H1 (cell line): ENCODE data around the gene S1PR3. TPM values are rescaled to one million over a fixed set of nuclear protein-coding genes. Genes with fewer than 3 reads are reported as not detected.

ENCODE experiments used
- CBX5 ChIP-seq: fragments of 300-800, 300-1000 bp; sonication (generic); IDR thresholded peaks from 2 replicates; pipeline ENCODE4 v1.7.1; 2016; ENCODE audit warnings: antibody characterized with exemption, low read length, low read depth
- CHD7 ChIP-seq: fragments of 300-600 bp; sonication (generic); IDR thresholded peaks from 2 replicates; pipeline ENCODE4 v1.7.1; 2012; ENCODE audit warnings: low read length, moderate library complexity, mild to moderate bottlenecking, inconsistent platforms; ENCODE audit not compliant: insufficient replicate concordance
- RXRA ChIP-seq: IDR thresholded peaks from 2 replicates; pipeline ENCODE4 v1.6.1; 2011; ENCODE audit warnings: low read depth, mild to moderate bottlenecking, low read length, moderate library complexity; ENCODE audit not compliant: insufficient read depth
- SAP30 ChIP-seq: fragments of 300-600 bp; sonication (generic); IDR thresholded peaks from 2 replicates; pipeline ENCODE4 v1.7.1; 2012; ENCODE audit warnings: low read length, moderate library complexity, mild to moderate bottlenecking, inconsistent platforms; ENCODE audit not compliant: insufficient read depth, insufficient replicate concordance
- polyA plus RNA-seq, 7 experiments: library from polyadenylated mRNA; depleted of rRNA in 3 of 7; stranded (reverse) in 5 of 7; unstranded in 2 of 7; fragments of >200 nt in 5 of 7; fragments of 200-250 nt in 2 of 7; gene quantifications; 1 replicate in 5 of 7; 2 replicates in 1 of 7; 4 replicates in 1 of 7; pipeline versions ENCODE4 v1.2.1 to v1.2.3, GENCODE V29; 2011 to 2013; ENCODE audit warnings: missing spikeins in 2 of 7, mixed read lengths in 2 of 7
- total RNA-seq: library from RNA; stranded (reverse); fragmentation: NEBNext Ultra II Directional; extraction: Animal tissue kit (Norgen Biotek cat#: 25700); gene quantifications from 2 replicates; pipeline ENCODE4 v1.2.1, GENCODE V29; 2021

The S1PR3 gene
- total and polyA plus RNA-seq, 2 of the 8 experiments (the other 6 are each of a cell fraction or from before 2014, with no cell fraction given) = 3.7 to 6.4 TPM

DNA sequence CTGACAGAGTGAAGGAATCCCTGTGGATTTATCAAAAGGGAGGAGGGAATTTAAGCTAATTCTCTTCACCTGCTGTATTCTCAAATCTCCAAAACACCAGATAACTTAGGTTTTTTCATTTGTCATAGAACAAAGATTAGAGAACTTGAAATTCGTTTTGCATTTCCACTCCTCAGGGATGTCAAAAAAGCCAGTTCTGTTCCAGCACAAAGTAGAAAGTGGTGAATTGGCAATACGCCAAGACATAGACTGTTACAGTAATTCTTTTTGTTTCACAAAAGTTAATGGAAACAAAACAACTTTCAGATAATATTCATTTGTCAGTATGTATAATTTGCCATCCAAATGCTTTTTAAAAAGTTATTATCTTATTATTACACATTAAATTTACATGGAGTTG is 15.0 kb downstream of the S1PR3 start (continued):
- no peak for TF ChIP-seq CHD7
- TF ChIP-seq RXRA = no peak
- TF ChIP-seq SAP30 = no peak
- no peak for TF ChIP-seq CBX5
